GM12878 (cell line): ENCODE results near the gene ADAMTS2. TPM values are rescaled to one million over a fixed set of nuclear protein-coding genes. Genes with fewer than 3 reads are reported as not detected.

ENCODE experiments used
- ATAC-seq: fragments of 200-7000 bp; cut with Tn5 transposase; 3 replicates; pipeline ENCODE4 v1.9.1; 2020; ENCODE audit warnings: mild to moderate bottlenecking, moderate library complexity
- BruUV-seq: library from RNA; stranded (reverse); fragments of 400-500 nt; replicated peaks from 2 replicates; lab custom pipeline; 2021; lab: Mats Ljungman, UMichigan
- CTCF ChIA-PET: fragments of 300-600 bp; sonication (Branson Sonifier 250); formaldehyde crosslinking; extraction: SDS; loops from one replicate; lab custom pipeline; 2021; ENCODE audit warnings: inconsistent platforms; lab: Yijun Ruan, JAX
- POLR2A ChIA-PET: fragments of 350-600 bp; formaldehyde crosslinking; extraction: SDS; loops from one replicate; lab custom pipeline; 2021; ENCODE audit warnings: inconsistent platforms; lab: Charles Lee
- RAD21 ChIA-PET: fragments of 300-600 bp; sonication (Branson Sonifier 250); formaldehyde crosslinking; loops from one replicate; lab custom pipeline; 2023; ENCODE audit warnings: antibody characterized with exemption; ENCODE audit not compliant: unreplicated experiment; lab: Charles Lee
- SMC1A ChIA-PET: fragments of 300-600 bp; sonication (Branson Sonifier 250); formaldehyde crosslinking; loops from one replicate; lab custom pipeline; 2023; ENCODE audit not compliant: unreplicated experiment, uncharacterized antibody; lab: Charles Lee
- DNase-seq: peaks from one replicate; pipeline ENCODE4 v3.0.0-alpha.2; 2011; ENCODE audit warnings: low read depth, low spot score
- FAIRE-seq: peaks from 3 replicates; lab custom pipeline; 2011; peaks lifted over from hg19 to GRCh38; lab: Jason Lieb, UNC
- H2AFZ ChIP-seq: 2 replicates; pipeline ENCODE4 v1.6.0; 2011; ENCODE audit warnings: low read depth, low read length, control low read depth; ENCODE audit not compliant: control insufficient read depth
- H3K27ac ChIP-seq: 2 replicates; pipeline ENCODE4 v1.5.1; 2011; ENCODE audit warnings: control low read depth; ENCODE audit not compliant: control insufficient read depth, insufficient read depth
- H3K27me3 ChIP-seq, 2 experiments: replicated peaks in 1 of 2; 2 replicates each; pipeline versions ENCODE4 v1.6.0 to v1.6.1; 2011; ENCODE audit warnings: low read length in 1 of 2; ENCODE audit not compliant: control insufficient read depth in 2 of 2, insufficient read depth in 2 of 2
- H3K36me3 ChIP-seq, 2 experiments: 2 replicates each; pipeline ENCODE4 v1.5.1; 2011; ENCODE audit warnings: low read length in 1 of 2; ENCODE audit not compliant: control insufficient read depth in 2 of 2, insufficient read depth in 2 of 2
- H3K4me1 ChIP-seq: 2 replicates; pipeline ENCODE4 v1.6.1; 2011; ENCODE audit warnings: mild to moderate bottlenecking, low read length, moderate library complexity, mixed read lengths; ENCODE audit not compliant: control insufficient read depth, insufficient read depth
- H3K4me2 ChIP-seq: 2 replicates; pipeline ENCODE4 v1.6.0; 2011; ENCODE audit warnings: control low read depth; ENCODE audit not compliant: control insufficient read depth, insufficient read depth
- H3K4me3 ChIP-seq: fragments of 200-600 bp; sonication (generic); 2 replicates; pipeline ENCODE4 v1.5.1; 2016
- H3K79me2 ChIP-seq: 2 replicates; pipeline ENCODE4 v1.6.0; 2011; ENCODE audit warnings: low read length; ENCODE audit not compliant: control insufficient read depth, insufficient read depth
- H3K9ac ChIP-seq: 2 replicates; pipeline ENCODE4 v1.8.0; 2011; ENCODE audit warnings: low read length, control low read depth, mixed read lengths; ENCODE audit not compliant: control insufficient read depth, insufficient read depth
- H3K9me3 ChIP-seq: replicated peaks from 3 replicates; pipeline ENCODE4 v1.5.1; 2011; ENCODE audit warnings: mild to moderate bottlenecking, low read length; ENCODE audit not compliant: control insufficient read depth, insufficient read depth
- H4K20me1 ChIP-seq: 2 replicates; pipeline ENCODE4 v1.6.0; 2011; ENCODE audit not compliant: control insufficient read depth, insufficient read depth
- CBFB ChIP-seq: IDR thresholded peaks from 2 replicates; pipeline ENCODE4 v1.6.1; 2016; ENCODE audit warnings: antibody characterized with exemption, low read depth
- HDAC6 ChIP-seq: fragments of 200-600 bp; sonication (generic); IDR thresholded peaks from one replicate; pipeline ENCODE4 v1.8.0; 2017; ENCODE audit warnings: antibody characterized with exemption; ENCODE audit not compliant: unreplicated experiment
- NFIC ChIP-seq: IDR thresholded peaks from 2 replicates; pipeline ENCODE4 v1.6.1; 2012; ENCODE audit warnings: low read depth, mild to moderate bottlenecking, inconsistent platforms, low read length, moderate library complexity
- NR2C1 ChIP-seq: fragments of 450-650 bp; IDR thresholded peaks from 2 replicates; pipeline ENCODE4 v1.6.1; 2017; ENCODE audit warnings: antibody characterized with exemption, mild to moderate bottlenecking, moderate library complexity
- PAX5 ChIP-seq: IDR thresholded peaks from 2 replicates; pipeline ENCODE4 v1.6.1; 2011; ENCODE audit warnings: low read depth, low read length, borderline replicate concordance
- ZNF622 ChIP-seq: fragments of 450-650 bp; IDR thresholded peaks from 2 replicates; pipeline ENCODE4 v1.6.1; 2017; ENCODE audit warnings: mild to moderate bottlenecking, inconsistent platforms
- WGBS: methylation state at CpG from one replicate; pipeline ENCODE4 v1.1.6; 2016; ENCODE audit warnings: low lambda C conversion rate; ENCODE audit not compliant: insufficient replicate concordance, insufficient coverage; ENCODE audit errors: missing lambda C conversion rate; 5-methylcytosine and 5-hydroxymethylcytosine counted together
- in situ Hi-C: fragments of 300-500 bp; cut with MboI; formaldehyde crosslinking; loops from 9 replicates; pipeline ENCODE4 v1.14.3; 2018; ENCODE audit warnings: mixed read lengths
- intact Hi-C: fragments of 100-400 bp; cut with micrococcal nuclease; formaldehyde crosslinking; loops from one replicate; pipeline ENCODE4 v1.14.2; 2022; ENCODE audit not compliant: unreplicated experiment
- polyA plus RNA-seq, 11 experiments: library from polyadenylated mRNA; depleted of rRNA in 4 of 11; unstranded in 6 of 11; stranded (reverse) in 5 of 11; fragments of >200 nt; fragmentation: Nextera tagmentation in 4 of 11; fragmentation: Illumina TruSeq in 1 of 11; extraction: Ambion mirVana in 4 of 11; extraction: Trizol in 1 of 11; gene quantifications; 1 replicate in 1 of 11; 2 replicates in 10 of 11; pipeline versions ENCODE4 v1.2.1 to v1.2.3, GENCODE V29; 2011 to 2016; ENCODE audit warnings: inconsistent platforms in 2 of 11, missing spikeins in 2 of 11, low read depth in 1 of 11
- total RNA-seq, 4 experiments: library from RNA; depleted of rRNA in 3 of 4; stranded (reverse); fragments of >200 nt in 3 of 4; fragmentation: Illumina TruSeq in 1 of 4; extraction: Trizol in 1 of 4; gene quantifications; 2 replicates each; pipeline versions ENCODE4 v1.2.1 to v1.2.3, GENCODE V29; 2013 to 2021
- TF ChIP-seq, protein P1 (sequence below): fragments of 450-650 bp; IDR thresholded peaks from 2 replicates; pipeline ENCODE4 v1.6.1; 2014; ENCODE audit warnings: mild to moderate bottlenecking
- TF ChIP-seq, protein P2 (sequence below): fragments of 150-350 bp; IDR thresholded peaks from 2 replicates; pipeline ENCODE4 v1.6.1; 2014; ENCODE audit warnings: mild to moderate bottlenecking, low read depth, low read length

Gene ADAMTS2
- total and polyA plus RNA-seq, 10 of the 15 experiments (the other 5 are each of a cell fraction or from before 2014, with no cell fraction given), result 0.03 to 0.05 TPM; not detected in 8

DNA sequence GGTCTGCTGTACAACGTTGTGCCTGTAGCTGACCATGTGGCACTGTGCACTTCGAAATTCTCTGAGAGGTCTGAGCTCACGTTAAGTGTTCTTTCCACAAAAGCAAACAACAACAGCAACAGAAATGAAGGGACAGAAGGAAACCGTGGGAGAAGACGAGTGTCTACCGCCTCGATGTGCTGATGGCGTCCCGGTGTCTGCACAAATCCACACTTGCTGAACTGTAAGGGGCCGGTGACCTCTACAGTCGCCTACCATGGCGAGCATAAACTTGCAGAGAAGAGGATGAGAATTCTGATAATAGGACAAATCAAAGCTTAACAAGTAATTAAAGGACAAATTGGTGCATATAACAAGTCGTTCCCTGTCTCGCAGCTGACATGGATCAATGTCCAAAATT lies 114.0 kb downstream of the ADAMTS2 start (continued):
- TF ChIP-seq, protein P1, sequence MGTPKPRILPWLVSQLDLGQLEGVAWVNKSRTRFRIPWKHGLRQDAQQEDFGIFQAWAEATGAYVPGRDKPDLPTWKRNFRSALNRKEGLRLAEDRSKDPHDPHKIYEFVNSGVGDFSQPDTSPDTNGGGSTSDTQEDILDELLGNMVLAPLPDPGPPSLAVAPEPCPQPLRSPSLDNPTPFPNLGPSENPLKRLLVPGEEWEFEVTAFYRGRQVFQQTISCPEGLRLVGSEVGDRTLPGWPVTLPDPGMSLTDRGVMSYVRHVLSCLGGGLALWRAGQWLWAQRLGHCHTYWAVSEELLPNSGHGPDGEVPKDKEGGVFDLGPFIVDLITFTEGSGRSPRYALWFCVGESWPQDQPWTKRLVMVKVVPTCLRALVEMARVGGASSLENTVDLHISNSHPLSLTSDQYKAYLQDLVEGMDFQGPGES, result no peak
- TF ChIP-seq CBFB, result no peak

DNA sequence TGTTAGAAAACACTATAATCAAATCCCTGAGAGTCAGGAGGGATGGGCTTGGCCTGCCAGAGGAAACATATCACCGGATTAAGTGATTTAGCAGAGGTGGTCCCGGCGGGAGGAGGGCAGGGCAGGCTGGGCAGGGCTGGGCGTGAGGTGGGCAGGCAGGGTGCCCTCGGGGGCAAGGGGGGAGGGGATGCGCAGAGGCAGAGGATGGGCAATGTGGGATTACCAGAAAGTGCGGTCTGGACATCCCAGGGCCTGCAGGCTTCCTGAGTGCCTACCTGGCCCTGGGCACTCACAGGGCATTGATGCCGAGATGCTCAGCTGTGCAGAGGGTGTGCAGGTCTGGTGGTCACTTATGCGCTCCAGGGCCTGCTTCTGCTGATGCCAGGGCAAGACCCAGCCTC lies 115.2 kb downstream of the ADAMTS2 start:
- Histone ChIP-seq H3K79me2 (no peaks in the 10 kb centered on the region), H3K4me3 (no peak overlapping the region), H3K4me1 (no peaks in the 10 kb centered on the region), H3K4me2 (no peak overlapping the region), H2AFZ (no peak overlapping the region), H3K9ac (no peak overlapping the region), H3K9me3 (peaks cover 1% of the 10 kb centered on the region; the same call in 2 of the 3 replicates), H3K27ac (no peak overlapping the region), H4K20me1 (no peaks in the 10 kb centered on the region), H3K27me3 (no peaks in the 10 kb centered on the region), H3K36me3 (no peaks in the 10 kb centered on the region)
- BruUV-seq, result no TSS peak
- ChIA-PET CTCF (no interaction called here), SMC1A (no interaction called here), POLR2A (no interaction called here), RAD21 (no interaction called here)
- no peak for FAIRE-seq
- TF ChIP-seq NFIC (no peak), PAX5 (no peak), NR2C1 (no peak), ZNF622 (no peak), HDAC6 (no peak)
- TF ChIP-seq, protein P2, sequence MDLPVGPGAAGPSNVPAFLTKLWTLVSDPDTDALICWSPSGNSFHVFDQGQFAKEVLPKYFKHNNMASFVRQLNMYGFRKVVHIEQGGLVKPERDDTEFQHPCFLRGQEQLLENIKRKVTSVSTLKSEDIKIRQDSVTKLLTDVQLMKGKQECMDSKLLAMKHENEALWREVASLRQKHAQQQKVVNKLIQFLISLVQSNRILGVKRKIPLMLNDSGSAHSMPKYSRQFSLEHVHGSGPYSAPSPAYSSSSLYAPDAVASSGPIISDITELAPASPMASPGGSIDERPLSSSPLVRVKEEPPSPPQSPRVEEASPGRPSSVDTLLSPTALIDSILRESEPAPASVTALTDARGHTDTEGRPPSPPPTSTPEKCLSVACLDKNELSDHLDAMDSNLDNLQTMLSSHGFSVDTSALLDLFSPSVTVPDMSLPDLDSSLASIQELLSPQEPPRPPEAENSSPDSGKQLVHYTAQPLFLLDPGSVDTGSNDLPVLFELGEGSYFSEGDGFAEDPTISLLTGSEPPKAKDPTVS, result no peak
- DNase-seq, result no peak
- intact Hi-C loops, result no loop called here
- no peak for ATAC-seq
- 51% methylated on average over 5 of the region's 9 CpGs for WGBS
- in situ Hi-C loops, result no loop called here
